ENCODE results near the gene ASCC1. TPM values are rescaled to one million over a fixed set of nuclear protein-coding genes. Genes with fewer than 3 reads are reported as not detected.

Gene ASCC1
- total RNA-seq, 2 experiments from 2014 or later = 50.9 to 52.5 TPM

DNA sequence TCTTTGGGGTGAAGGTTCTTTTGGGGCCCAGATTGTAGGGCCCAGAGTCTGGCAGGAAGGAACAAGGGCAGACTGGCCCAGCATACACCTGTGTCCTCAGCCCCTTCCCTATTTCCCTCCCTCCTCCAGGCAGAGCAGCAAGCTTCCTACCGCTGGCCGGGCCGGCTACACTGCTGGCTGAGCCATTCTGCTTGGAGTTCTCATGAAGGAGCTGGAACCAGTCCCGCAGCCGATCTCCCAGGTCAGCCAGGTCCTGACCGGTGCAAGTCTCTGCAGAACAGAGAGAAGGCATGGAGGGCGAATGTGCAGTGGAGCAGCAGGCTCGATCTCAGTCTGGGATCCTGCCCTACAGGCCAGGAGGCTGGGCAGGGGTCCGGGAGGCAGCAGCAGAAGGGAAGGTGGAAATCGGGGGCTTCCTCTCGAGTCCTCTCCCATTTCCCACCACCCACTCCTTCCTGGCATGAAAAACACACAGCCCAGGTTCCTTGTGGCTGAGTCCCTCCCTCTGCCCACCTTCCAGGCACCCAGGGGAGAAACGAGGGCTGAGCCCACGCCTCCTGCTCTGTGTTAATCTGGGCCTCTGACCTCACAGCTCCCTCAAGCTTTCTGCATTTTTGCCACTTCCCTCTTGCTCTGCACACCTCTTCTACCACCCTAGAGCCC is 148.5 kb downstream of the ASCC1 start:
- ChIA-PET CTCF (interaction anchor here (1.0 to 2.9 kb wide), 3 partner anchors 19 to 171 kb away, joined by 3 to 20 read pairs (median 3); no protein-coding TSS in a partner anchor), POLR2A (interaction anchor here (1.0 to 1.9 kb wide), 2 partner anchors 12 to 21 kb away, joined by 3 to 5 read pairs; partner anchors contain the start of gene SPOCK2)
- H3K27ac Mint-ChIP-seq = no peak overlapping the region
- peaks cover 58% of the 10 kb centered on the region for H3K36me3 Mint-ChIP-seq
- H3K27me3 Mint-ChIP-seq = no peaks in the 10 kb centered on the region
- peaks cover 16% of the 10 kb centered on the region for H3K4me1 Mint-ChIP-seq (ENCODE audit: low read depth)
- no peak overlapping the region for H3K4me3 Mint-ChIP-seq
- no peak for DNase-seq
- intact Hi-C loops (cut with micrococcal nuclease) = no loop called here
- H3K9me3 Mint-ChIP-seq = no peaks in the 10 kb centered on the region

DNA sequence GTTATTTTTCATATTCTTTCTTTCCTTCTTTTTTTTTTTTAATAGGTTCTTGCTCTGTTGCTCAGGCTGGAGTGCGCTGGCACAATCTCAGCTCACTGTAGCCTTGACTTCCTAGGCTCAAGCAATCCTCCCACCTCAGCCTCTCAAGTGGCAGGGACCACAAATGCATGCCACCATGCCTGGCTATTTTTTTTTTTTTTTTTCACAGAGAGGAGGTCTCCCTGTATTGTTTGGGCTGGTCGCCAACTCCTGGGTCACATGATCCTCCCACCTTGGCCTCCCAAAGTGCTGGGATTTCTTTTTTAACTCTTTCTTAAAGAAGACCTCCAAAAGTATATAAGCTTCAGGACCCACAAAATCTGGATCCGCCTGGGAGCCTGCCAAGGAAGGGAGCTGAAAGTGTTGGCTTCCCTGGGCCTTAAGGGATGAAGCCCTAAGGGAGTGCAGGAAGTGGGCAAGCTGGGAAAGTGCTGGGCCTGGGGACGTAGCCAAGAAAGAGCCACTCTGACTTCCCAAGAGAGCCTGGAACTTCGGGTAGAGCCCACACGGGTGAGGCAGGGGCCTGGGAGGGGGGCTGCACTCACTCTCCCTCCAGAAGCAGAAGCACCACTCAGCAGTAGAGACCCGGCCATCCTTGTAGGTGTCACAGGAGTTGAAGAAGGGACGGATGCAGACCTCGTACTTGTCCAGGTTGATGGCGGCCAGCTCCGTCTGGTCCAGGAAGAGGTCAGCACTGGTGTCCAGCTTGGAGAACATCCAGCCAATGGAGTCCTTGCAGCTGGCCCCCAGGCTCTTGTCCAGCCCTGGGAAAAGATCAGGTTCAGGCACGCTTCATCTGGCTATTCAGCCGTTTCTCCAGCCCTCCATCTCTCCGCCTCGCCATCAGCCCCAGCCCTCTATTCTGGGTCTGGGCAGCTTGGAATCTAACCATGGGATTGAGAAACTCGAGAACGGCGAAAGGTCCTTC is 149.5 kb downstream of the ASCC1 start:
- no peak for DNase-seq
- ChIA-PET POLR2A (interaction anchor here (0.7 to 1.9 kb wide), 3 partner anchors 13 to 22 kb away, joined by 3 to 5 read pairs (median 3); partner anchors contain the start of gene SPOCK2), CTCF (interaction anchor here (0.7 to 2.9 kb wide), 6 partner anchors 13 to 211 kb away, joined by 3 to 20 read pairs (median 4); no protein-coding TSS in a partner anchor)
- Mint-ChIP-seq H3K9me3 (no peaks in the 10 kb centered on the region), H3K36me3 (peaks cover 56% of the 10 kb centered on the region), H3K27ac (no peak overlapping the region), H3K27me3 (no peaks in the 10 kb centered on the region), H3K4me1 (ENCODE audit: low read depth) (peaks cover 18% of the 10 kb centered on the region), H3K4me3 (no peak overlapping the region)
- intact Hi-C loops (cut with micrococcal nuclease) = no loop called here

DNA sequence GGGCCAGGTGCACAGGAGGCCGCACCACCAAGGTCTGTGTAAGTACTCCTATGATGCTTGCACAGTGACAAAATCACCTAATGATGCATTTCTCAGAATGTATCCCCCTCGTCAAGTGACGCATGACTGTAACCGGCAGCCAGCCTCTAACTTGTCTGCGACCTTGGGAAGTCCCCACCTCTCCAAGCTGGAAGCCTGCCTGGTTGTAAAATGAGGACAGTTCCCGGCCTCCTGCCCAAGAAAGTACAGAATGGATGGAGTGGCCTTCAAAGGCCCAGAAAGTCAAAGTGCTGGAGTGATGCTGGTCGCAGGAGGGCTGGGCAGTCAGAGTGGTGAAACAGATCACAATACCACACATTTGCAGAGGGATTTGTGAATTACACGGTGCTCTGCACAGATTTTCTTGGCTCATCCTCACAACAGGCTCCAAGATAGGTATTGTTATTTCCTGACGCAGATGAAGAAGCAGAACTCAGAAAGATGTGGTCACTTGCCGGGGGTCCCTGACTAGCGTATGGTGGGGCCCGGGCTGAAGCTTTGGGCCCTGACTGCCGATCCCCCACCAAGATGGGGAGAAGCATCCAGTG is 150.5 kb downstream of the ASCC1 start:
- no peak for DNase-seq
- H3K4me1 Mint-ChIP-seq (ENCODE audit: low read depth) = peaks cover 18% of the 10 kb centered on the region
- no peak overlapping the region for H3K4me3 Mint-ChIP-seq
- no peaks in the 10 kb centered on the region for H3K27me3 Mint-ChIP-seq
- intact Hi-C loops (cut with micrococcal nuclease) = no loop called here
- no peak overlapping the region for H3K27ac Mint-ChIP-seq
- H3K9me3 Mint-ChIP-seq = no peaks in the 10 kb centered on the region
- ChIA-PET POLR2A (interaction anchor here (0.7 kb wide), 1 partner anchor 22 kb away, joined by 3 read pairs; no protein-coding TSS in a partner anchor), CTCF (interaction anchor here (0.7 kb wide), 1 partner anchor 124 kb away, joined by 4 read pairs; no protein-coding TSS in a partner anchor)
- H3K36me3 Mint-ChIP-seq = peaks cover 59% of the 10 kb centered on the region

- Mint-ChIP-seq H3K27ac (peak overlapping the region; percentile 28), H3K9me3 (no peaks in the 10 kb centered on the region), H3K27me3 (no peaks in the 10 kb centered on the region), H3K36me3 (peaks cover 47% of the 10 kb centered on the region), H3K4me1 (ENCODE audit: low read depth) (peaks cover 22% of the 10 kb centered on the region), H3K4me3 (no peak overlapping the region)
- ChIA-PET CTCF (interaction anchor here (1.6 to 2.8 kb wide), 2 partner anchors 15 to 155 kb away, joined by 3 to 24 read pairs; no protein-coding TSS in a partner anchor), POLR2A (no interaction called here)
- intact Hi-C loops (cut with micrococcal nuclease) = no loop called here
- DNase-seq = no peak
Measured at GRCh38 chr10:72063703-72064391, 152.2 kb downstream of the ASCC1 start.

- intact Hi-C loops (cut with micrococcal nuclease) = no loop called here
- Mint-ChIP-seq H3K4me3 (no peak overlapping the region), H3K9me3 (no peaks in the 10 kb centered on the region), H3K27ac (peak overlapping the region; percentile 28), H3K36me3 (peaks cover 41% of the 10 kb centered on the region), H3K27me3 (no peaks in the 10 kb centered on the region), H3K4me1 (ENCODE audit: low read depth) (peaks cover 26% of the 10 kb centered on the region)
- POLR2A ChIA-PET = interaction anchor here (1.1 kb wide), 1 partner anchor 8 kb away, joined by 3 read pairs; no protein-coding TSS in a partner anchor
- CTCF ChIA-PET = interaction anchor here (1.3 to 2.8 kb wide), 4 partner anchors 14 to 274 kb away, joined by 3 to 24 read pairs (median 3); no protein-coding TSS in a partner anchor
- no peak for DNase-seq
Measured at GRCh38 chr10:72062832-72063702, 153.0 kb downstream of the ASCC1 start.

- Mint-ChIP-seq H3K27ac (no peak overlapping the region), H3K9me3 (no peaks in the 10 kb centered on the region), H3K27me3 (no peaks in the 10 kb centered on the region), H3K36me3 (peaks cover 37% of the 10 kb centered on the region), H3K4me3 (no peak overlapping the region), H3K4me1 (ENCODE audit: low read depth) (peaks cover 26% of the 10 kb centered on the region)
- intact Hi-C loops (cut with micrococcal nuclease) = no loop called here
- no peak for DNase-seq
- CTCF ChIA-PET = interaction anchor here (1.3 to 2.8 kb wide), 4 partner anchors 13 to 275 kb away, joined by 3 to 24 read pairs (median 3); no protein-coding TSS in a partner anchor
- POLR2A ChIA-PET = interaction anchor here (1.1 kb wide), 1 partner anchor 9 kb away, joined by 3 read pairs; no protein-coding TSS in a partner anchor
Measured at GRCh38 chr10:72062382-72062781, 153.7 kb downstream of the ASCC1 start.

DNA sequence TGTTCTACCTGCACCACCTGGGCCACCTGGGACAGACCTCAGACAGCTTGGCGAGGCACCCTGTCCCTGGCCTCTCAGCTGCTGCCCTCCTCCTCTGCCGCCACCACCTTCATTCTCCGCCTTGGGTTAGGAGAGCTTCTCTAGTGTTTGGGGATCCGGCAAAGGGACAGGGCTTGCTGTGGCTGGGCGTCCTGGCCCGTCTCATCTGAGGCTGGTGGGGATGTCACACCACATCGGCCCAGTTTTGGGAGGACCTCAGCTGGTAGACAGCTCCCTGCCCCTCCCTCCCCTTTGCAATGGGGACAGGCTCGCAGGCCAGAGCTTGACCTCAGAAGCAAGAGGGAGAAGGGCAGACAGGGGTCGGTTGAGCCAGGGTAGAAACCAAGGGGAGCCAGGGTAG is 154.1 kb downstream of the ASCC1 start:
- no peaks in the 10 kb centered on the region for H3K9me3 Mint-ChIP-seq
- ChIA-PET CTCF (interaction anchor here (1.3 to 2.8 kb wide), 4 partner anchors 13 to 276 kb away, joined by 3 to 24 read pairs (median 3); no protein-coding TSS in a partner anchor), POLR2A (interaction anchor here (0.6 to 1.1 kb wide), 2 partner anchors 9 to 278 kb away, joined by 3 read pairs; no protein-coding TSS in a partner anchor)
- no peak overlapping the region for H3K27ac Mint-ChIP-seq
- H3K4me3 Mint-ChIP-seq = no peak overlapping the region
- H3K4me1 Mint-ChIP-seq (ENCODE audit: low read depth) = peaks cover 26% of the 10 kb centered on the region
- intact Hi-C loops (cut with micrococcal nuclease) = no loop called here
- no peak for DNase-seq
- H3K36me3 Mint-ChIP-seq = peaks cover 34% of the 10 kb centered on the region
- H3K27me3 Mint-ChIP-seq = no peaks in the 10 kb centered on the region

DNA sequence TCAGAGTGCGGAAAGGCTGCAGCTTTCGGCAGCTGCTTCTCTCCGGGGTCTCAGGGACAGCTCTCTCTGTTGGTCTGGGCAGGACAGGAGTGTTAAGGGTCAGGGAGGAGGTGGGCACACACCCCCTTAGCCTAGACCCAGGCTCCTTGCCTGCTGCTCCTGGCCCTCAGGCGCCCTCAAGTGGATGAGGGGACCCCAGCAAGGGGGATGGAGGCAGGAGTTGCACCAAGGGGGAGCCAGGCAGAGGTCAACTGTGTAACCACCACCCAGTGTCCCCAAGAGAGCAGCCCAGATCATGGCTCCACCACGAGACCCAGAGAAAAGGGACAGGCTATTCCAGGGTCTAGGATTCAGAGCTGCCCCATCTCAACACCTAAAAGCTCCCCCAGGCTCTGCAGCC is 154.6 kb downstream of the ASCC1 start:
- no peaks in the 10 kb centered on the region for H3K27me3 Mint-ChIP-seq

DNA sequence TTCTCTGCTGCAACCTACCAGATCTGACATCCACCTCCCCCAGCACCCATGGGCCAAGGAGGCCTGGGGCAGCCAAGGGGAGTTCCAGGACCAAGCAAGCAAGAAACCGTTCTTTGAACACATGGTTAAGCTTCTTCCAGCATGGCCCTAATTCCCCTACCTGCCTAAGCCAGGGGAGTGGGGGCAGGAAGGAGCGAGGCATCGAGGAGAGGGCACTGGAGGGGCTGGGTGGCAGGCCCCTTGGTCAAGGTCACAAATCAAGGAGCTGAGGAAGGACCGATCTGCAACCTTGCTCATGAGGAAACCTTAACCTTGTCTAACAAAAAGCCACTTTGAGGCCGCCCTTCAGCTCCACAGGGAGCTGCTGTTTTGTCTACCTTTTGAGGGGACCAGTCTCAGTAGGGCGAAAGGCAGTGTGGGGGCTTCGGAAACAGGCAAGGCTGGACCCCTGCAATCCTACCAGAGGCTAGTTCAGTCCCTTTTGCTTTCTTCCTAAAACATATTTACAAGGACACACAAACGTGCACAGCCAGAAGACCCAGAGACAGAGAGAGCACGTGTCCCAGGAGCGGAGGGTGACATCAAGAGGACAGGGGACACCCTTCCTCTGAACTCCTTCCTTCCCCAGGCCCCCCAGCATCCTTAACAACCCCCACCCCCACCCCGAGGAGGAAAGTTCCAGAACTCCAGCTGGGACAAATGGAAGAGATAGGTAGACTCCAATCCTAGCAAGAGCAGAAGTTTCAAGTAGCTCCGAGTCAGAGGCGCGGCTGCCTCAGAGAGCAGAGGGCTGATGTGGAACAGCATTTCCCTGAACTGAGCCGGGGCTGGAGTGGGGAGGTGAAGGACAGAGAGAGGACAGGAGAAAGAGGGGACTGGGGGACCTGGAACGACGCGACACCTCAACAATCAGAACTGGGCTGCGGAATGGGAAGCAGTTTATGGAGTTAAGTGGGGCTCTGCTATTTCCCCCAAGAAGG is 155.9 kb downstream of the ASCC1 start:
- no peaks in the 10 kb centered on the region for H3K9me3 Mint-ChIP-seq
- H3K27me3 Mint-ChIP-seq = no peaks in the 10 kb centered on the region
- peaks cover 25% of the 10 kb centered on the region for H3K36me3 Mint-ChIP-seq
- CTCF ChIA-PET = interaction anchor here (1.0 to 2.8 kb wide), 2 partner anchors 12 to 277 kb away, joined by 4 to 18 read pairs; no protein-coding TSS in a partner anchor
- DNase-seq = no peak
- peak overlapping the region; percentile 57 for H3K27ac Mint-ChIP-seq
- intact Hi-C loops (cut with micrococcal nuclease) = no loop called here
- H3K4me1 Mint-ChIP-seq (ENCODE audit: low read depth) = peaks cover 26% of the 10 kb centered on the region
- H3K4me3 Mint-ChIP-seq = no peak overlapping the region
- POLR2A ChIA-PET = interaction anchor here (1.0 to 1.1 kb wide), 2 partner anchors 9 to 66 kb away, joined by 4 to 5 read pairs; no protein-coding TSS in a partner anchor

More for the DNA sequence above, 154.6 kb downstream of the ASCC1 start:
- peaks cover 26% of the 10 kb centered on the region for H3K4me1 Mint-ChIP-seq (ENCODE audit: low read depth)
- H3K9me3 Mint-ChIP-seq = no peaks in the 10 kb centered on the region
- H3K27ac Mint-ChIP-seq = peak overlapping the region; percentile 55
- CTCF ChIA-PET = interaction anchor here (1.3 to 2.8 kb wide), 3 partner anchors 12 to 276 kb away, joined by 3 to 24 read pairs (median 3); no protein-coding TSS in a partner anchor
- intact Hi-C loops (cut with micrococcal nuclease) = no loop called here
- H3K4me3 Mint-ChIP-seq = no peak overlapping the region
- H3K36me3 Mint-ChIP-seq = peaks cover 31% of the 10 kb centered on the region
- POLR2A ChIA-PET = interaction anchor here (0.6 kb wide), 1 partner anchor 278 kb away, joined by 3 read pairs; no protein-coding TSS in a partner anchor
- no peak for DNase-seq
